Measurements from ENCODE around the gene LEF1.
"Not testable (repeated sequence)": the region's sequence is repeated elsewhere in the genome, so short reads cannot be mapped to it uniquely, and the experiment has no call there.

Gene LEF1

GRCh38 chr4:108031427-108032083 lies 137.2 kb downstream of the LEF1 start:
- no peak for DNase-seq (ENCODE audit: low spot score)

- peak; percentile 42 for DNase-seq (ENCODE audit: low spot score)
Observed at GRCh38 chr4:108030332-108030731, 138.4 kb downstream of the LEF1 start.

- no peak for DNase-seq (ENCODE audit: low spot score)
Observed at GRCh38 chr4:108029731-108030130, 139.0 kb downstream of the LEF1 start.

GRCh38 chr4:108029016-108029720 lies 139.6 kb downstream of the LEF1 start:
- DNase-seq (ENCODE audit: low spot score) = no peak

GRCh38 chr4:108024878-108025165 lies 143.9 kb downstream of the LEF1 start:
- DNase-seq (ENCODE audit: low spot score) = no peak

GRCh38 chr4:108024085-108024877 lies 144.5 kb downstream of the LEF1 start:
- DNase-seq (ENCODE audit: low spot score) = no peak

- DNase-seq (ENCODE audit: low spot score) = no peak
Observed at GRCh38 chr4:108018884-108019187, 149.9 kb downstream of the LEF1 start.

- DNase-seq (ENCODE audit: low spot score) = peak; percentile 42
Observed at GRCh38 chr4:108018040-108018883, 150.5 kb downstream of the LEF1 start.

GRCh38 chr4:108013955-108014354 lies 154.8 kb downstream of the LEF1 start:
- no peak for DNase-seq (ENCODE audit: low spot score)

GRCh38 chr4:108013327-108013726 lies 155.4 kb downstream of the LEF1 start:
- no peak for DNase-seq (ENCODE audit: low spot score)

GRCh38 chr4:108012382-108012781 lies 156.3 kb downstream of the LEF1 start:
- not testable (repeated sequence) for DNase-seq (ENCODE audit: low spot score)

GRCh38 chr4:108010167-108010566 lies 158.6 kb downstream of the LEF1 start:
- no peak for DNase-seq (ENCODE audit: low spot score)

- DNase-seq (ENCODE audit: low spot score) = no peak
Observed at GRCh38 chr4:108008721-108009120, 160.0 kb downstream of the LEF1 start.

- no peak for DNase-seq (ENCODE audit: low spot score)
Observed at GRCh38 chr4:108007984-108008383, 160.7 kb downstream of the LEF1 start.

- no peak for DNase-seq (ENCODE audit: low spot score)
Observed at GRCh38 chr4:108006361-108006760, 162.4 kb downstream of the LEF1 start.

GRCh38 chr4:108005807-108006206 lies 162.9 kb downstream of the LEF1 start:
- DNase-seq (ENCODE audit: low spot score) = no peak

GRCh38 chr4:108004646-108005045 lies 164.1 kb downstream of the LEF1 start:
- no peak for DNase-seq (ENCODE audit: low spot score)

GRCh38 chr4:108003982-108004515 lies 164.7 kb downstream of the LEF1 start:
- no peak for DNase-seq (ENCODE audit: low spot score)

GRCh38 chr4:108001540-108002135 lies 167.1 kb downstream of the LEF1 start:
- no peak for DNase-seq (ENCODE audit: low spot score)

GRCh38 chr4:107999932-108000539 lies 168.7 kb downstream of the LEF1 start:
- peak; percentile 1 for DNase-seq (ENCODE audit: low spot score)

- no peak for DNase-seq (ENCODE audit: low spot score)
Observed at GRCh38 chr4:107997794-107998193, 170.9 kb downstream of the LEF1 start.
